ENCODE results near the gene NCOA3. TPM values are rescaled to one million over a fixed set of nuclear protein-coding genes. Genes with fewer than 3 reads are reported as not detected.

The NCOA3 gene
- total and polyA plus RNA-seq, 2 of the 8 experiments (the other 6 are each of a cell fraction or from before 2014, with no cell fraction given): 7.9 to 24.7 TPM

DNA sequence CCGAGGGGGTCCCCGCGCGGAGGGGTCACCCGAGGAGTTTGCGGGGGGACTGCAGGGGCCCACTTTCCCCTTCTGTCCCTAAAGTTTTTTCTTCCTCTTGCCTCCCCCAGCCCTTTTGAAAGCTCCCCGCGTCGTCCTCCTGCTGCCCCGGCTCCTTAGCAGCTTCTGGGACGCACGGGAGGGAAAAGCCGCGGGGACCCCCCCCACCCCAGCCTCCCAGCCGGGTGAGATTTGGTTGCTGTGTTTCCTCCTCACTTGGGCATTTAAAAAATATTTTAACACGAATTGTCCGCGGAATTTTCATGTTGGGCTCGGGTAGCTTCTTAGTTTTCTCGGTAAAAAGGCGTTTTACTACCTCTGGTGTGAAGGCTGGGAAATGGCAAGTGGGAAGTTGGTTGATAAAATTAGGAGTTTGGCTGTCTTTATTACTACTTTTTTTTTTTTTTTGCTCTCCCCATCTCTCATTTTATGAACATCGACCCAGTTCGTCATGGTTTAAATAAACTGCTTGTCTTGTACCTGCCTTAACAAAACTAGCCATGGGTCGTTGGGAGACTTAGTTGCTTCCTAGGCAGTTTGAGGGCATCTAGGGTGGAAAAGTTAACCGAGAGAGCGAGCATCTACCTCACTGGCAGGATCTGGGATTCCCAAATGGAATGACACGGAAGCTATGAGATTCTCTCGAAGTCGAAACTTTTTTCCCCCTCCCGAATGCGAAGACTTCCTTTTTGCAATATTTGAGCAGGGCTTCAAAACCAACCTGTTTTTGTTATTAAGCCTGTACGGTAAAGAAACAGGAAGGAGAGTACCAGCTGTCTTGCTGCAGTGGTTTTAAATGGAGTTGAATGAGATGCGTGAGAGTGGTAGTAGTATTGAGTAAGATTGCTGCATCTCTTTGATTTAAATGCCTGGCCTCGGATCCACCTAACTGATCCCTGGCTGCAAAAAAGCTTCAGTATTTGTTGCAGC lies 868 bp downstream of the NCOA3 start:
- no peak overlapping the region for H3K4ac ChIP-seq (replicated peaks; ENCODE audit: insufficient read length, low read depth, low read length)
- no peak for FAIRE-seq
- TF ChIP-seq, protein P1, sequence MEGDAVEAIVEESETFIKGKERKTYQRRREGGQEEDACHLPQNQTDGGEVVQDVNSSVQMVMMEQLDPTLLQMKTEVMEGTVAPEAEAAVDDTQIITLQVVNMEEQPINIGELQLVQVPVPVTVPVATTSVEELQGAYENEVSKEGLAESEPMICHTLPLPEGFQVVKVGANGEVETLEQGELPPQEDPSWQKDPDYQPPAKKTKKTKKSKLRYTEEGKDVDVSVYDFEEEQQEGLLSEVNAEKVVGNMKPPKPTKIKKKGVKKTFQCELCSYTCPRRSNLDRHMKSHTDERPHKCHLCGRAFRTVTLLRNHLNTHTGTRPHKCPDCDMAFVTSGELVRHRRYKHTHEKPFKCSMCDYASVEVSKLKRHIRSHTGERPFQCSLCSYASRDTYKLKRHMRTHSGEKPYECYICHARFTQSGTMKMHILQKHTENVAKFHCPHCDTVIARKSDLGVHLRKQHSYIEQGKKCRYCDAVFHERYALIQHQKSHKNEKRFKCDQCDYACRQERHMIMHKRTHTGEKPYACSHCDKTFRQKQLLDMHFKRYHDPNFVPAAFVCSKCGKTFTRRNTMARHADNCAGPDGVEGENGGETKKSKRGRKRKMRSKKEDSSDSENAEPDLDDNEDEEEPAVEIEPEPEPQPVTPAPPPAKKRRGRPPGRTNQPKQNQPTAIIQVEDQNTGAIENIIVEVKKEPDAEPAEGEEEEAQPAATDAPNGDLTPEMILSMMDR (IDR thresholded peaks at IDR 0.05; ENCODE audit: control extremely low read depth in 1 of 3, insufficient read depth in 1 of 3, low read depth in 1 of 3, low read length in 3 of 3): no peak
- no peak for TF ChIP-seq TAF7 (optimal IDR thresholded peaks at IDR 0.05; ENCODE audit: borderline replicate concordance, low read depth, low read length)
- TF ChIP-seq, protein P2, sequence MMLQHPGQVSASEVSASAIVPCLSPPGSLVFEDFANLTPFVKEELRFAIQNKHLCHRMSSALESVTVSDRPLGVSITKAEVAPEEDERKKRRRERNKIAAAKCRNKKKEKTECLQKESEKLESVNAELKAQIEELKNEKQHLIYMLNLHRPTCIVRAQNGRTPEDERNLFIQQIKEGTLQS (IDR thresholded peaks at IDR 0.05; ENCODE audit: insufficient read depth, low read depth, low read length): no peak
- TF ChIP-seq ASH2L (IDR thresholded peaks at IDR 0.05; ENCODE audit: low read length): peak; percentile 17
- TF ChIP-seq NRF1 (IDR thresholded peaks at IDR 0.05; ENCODE audit: low read depth, low read length): no peak
- no peak for TF ChIP-seq CBX5 (IDR thresholded peaks at IDR 0.05; ENCODE audit: low read depth, low read length)
- no peak; the same call in 1 of the 2 replicates for TF ChIP-seq RBBP5 (IDR thresholded peaks at IDR 0.05; ENCODE audit: borderline replicate concordance, low read depth, low read length)

More for the DNA sequence above, 868 bp downstream of the NCOA3 start:
- 2% methylated on average over 22 of the region's 34 CpGs; no CpG with 5 or more reads in 1 of the 2 experiments for WGBS, 2 experiments (ENCODE audit: extremely low coverage in 1 of 2, insufficient coverage in 1 of 2, insufficient read length in 1 of 2, insufficient replicate concordance in 2 of 2, low coverage in 1 of 2, low lambda C conversion rate in 2 of 2, missing lambda C conversion rate in 1 of 2)
- Histone ChIP-seq H3K36me3 (ENCODE audit: control insufficient read depth in 2 of 4, insufficient read depth in 4 of 4, low read length in 3 of 4) (no peaks in the 10 kb centered on the region), H3K4me1 (replicated peaks in 1 of 4; ENCODE audit: control insufficient read depth in 3 of 4, insufficient read depth in 4 of 4, low read length in 3 of 4) (peaks cover 0 to 9% (median 4%) of the 10 kb centered on the region in 4 experiments; a peak in 4 of 7 replicates), H3K79me1 (ENCODE audit: low read depth, low read length) (no peaks in the 10 kb centered on the region; the same call in 1 of the 2 replicates), H3K79me2 (ENCODE audit: control insufficient read depth in 1 of 2, insufficient read depth in 2 of 2, low read length in 2 of 2) (peaks cover 0 to 51% of the 10 kb centered on the region in 2 experiments; a peak in 2 of 4 replicates), H3K4me3 (ENCODE audit: extremely low read depth in 1 of 4, insufficient read depth in 2 of 4, low read depth in 3 of 4, low read length in 4 of 4) (peak overlapping the region; percentile 74 to 89 (median 84)), H4K8ac (ENCODE audit: extremely low read depth, insufficient read depth, low read length) (no peak overlapping the region), H2BK5ac (ENCODE audit: low read depth, low read length) (no peak overlapping the region; the same call in 1 of the 2 replicates), H2AK5ac (ENCODE audit: low read depth, low read length) (no peak overlapping the region), H3K9ac (replicated peaks in 1 of 4; ENCODE audit: extremely low read depth in 1 of 4, low read depth in 3 of 4, low read length in 3 of 4) (peak overlapping the region; percentile 42 to 95 (median 72); a peak in 6 of 7 replicates), H3K27ac (ENCODE audit: low read depth, low read length) (peak overlapping the region; percentile 60; the same call in 1 of the 2 replicates), H3K23me2 (ENCODE audit: low read depth, low read length) (peaks cover 4% of the 10 kb centered on the region; the same call in 1 of the 2 replicates), H4K20me1 (replicated peaks in 1 of 2; ENCODE audit: control insufficient read depth in 1 of 2, insufficient read depth in 2 of 2, low read length in 2 of 2) (peaks cover 0 to 2% of the 10 kb centered on the region in 2 experiments), H2BK12ac (ENCODE audit: low read depth, low read length) (no peak overlapping the region), H3K23ac (ENCODE audit: insufficient read length) (no peak overlapping the region), H3K14ac (ENCODE audit: insufficient read length) (no peak overlapping the region), H4K5ac (ENCODE audit: insufficient read length, low read depth, low read length) (no peak overlapping the region), H4K91ac (replicated peaks; ENCODE audit: insufficient read length, low read length) (no peak overlapping the region), H3K18ac (ENCODE audit: extremely low read depth, low read length) (no peak overlapping the region), H2AFZ (ENCODE audit: low read length) (no peak overlapping the region), H3K56ac (replicated peaks; ENCODE audit: insufficient read length, low read depth, low read length) (peak overlapping the region; percentile 56), H2BK15ac (ENCODE audit: low read length) (no peak overlapping the region), H3K27me3 (replicated peaks in 1 of 4; ENCODE audit: control insufficient read depth in 3 of 4, extremely low read depth in 1 of 4, insufficient read depth in 3 of 4, low read length in 3 of 4) (no peaks in the 10 kb centered on the region), H3K4me2 (ENCODE audit: insufficient read depth in 1 of 2, low read depth in 2 of 2, low read length in 2 of 2) (peak overlapping the region; percentile 77 to 79), H2BK20ac (ENCODE audit: low read length) (no peak overlapping the region), H3K9me3 (ENCODE audit: insufficient read depth in 2 of 2, low read depth in 1 of 2, low read length in 1 of 2) (no peaks in the 10 kb centered on the region), H2BK120ac (replicated peaks; ENCODE audit: low read depth, low read length) (no peak overlapping the region)
- ChIA-PET CTCF (ENCODE audit: partially characterized antibody) (interaction anchor here (0.6 to 3.2 kb wide), 9 partner anchors 9 to 229 kb away, joined by 3 to 16 read pairs (median 3); partner anchors contain the start of gene ZMYND8), POLR2A (ENCODE audit: partially characterized antibody) (interaction anchor here (0.6 to 5.0 kb wide), 17 partner anchors 10 to 309 kb away, joined by 3 to 32 read pairs (median 4); no protein-coding TSS in a partner anchor)
- peak in 1 of 2 experiments; percentile 59 for DNase-seq (ENCODE audit: low read depth in 1 of 2, low spot score in 2 of 2)
